22Rv1 (cell line): ENCODE data around the gene CELSR3.

Source experiments
- CTCF ChIP-seq: fragments of 450-650 bp; IDR thresholded peaks from 2 replicates; pipeline ENCODE4 v1.5.1; 2017; ENCODE audit warnings: mild to moderate bottlenecking
- ZFX ChIP-seq: fragments of 450-650 bp; IDR thresholded peaks from 2 replicates; pipeline ENCODE4 v1.6.1; 2017; ENCODE audit warnings: antibody characterized with exemption, borderline replicate concordance

DNA sequence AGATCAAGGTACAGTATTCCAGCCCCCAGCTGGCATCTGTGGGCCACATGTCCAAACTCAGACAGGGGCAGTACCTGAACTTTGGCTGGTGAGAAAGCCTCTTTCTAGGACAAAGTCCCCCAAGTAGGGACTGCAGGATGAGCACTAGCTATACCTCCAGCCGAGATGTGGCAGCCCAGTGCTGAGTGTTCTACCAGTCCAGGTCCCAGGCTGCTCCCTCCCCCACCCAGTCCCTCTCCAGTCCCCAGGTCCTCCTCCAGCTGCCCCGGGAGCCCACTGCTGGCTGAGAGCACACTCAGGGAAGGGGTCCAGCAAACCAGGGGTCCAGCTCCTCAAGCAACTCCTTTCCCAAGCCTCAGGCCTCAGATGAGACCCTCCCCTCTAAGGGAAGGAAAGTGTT is 28.9 kb downstream of the CELSR3 start:
- TF ChIP-seq CTCF (no peak), ZFX (no peak)
